HG02885 (cell line): ENCODE data around the gene AGPAT3.

ENCODE experiments used
- ATAC-seq: cut with Tn5 transposase; IDR thresholded peaks from one replicate; pipeline ENCODE4 v1.9.1; 2021; ENCODE audit warnings: mild to moderate bottlenecking; ENCODE audit not compliant: unreplicated experiment, poor library complexity

AGPAT3 gene

DNA sequence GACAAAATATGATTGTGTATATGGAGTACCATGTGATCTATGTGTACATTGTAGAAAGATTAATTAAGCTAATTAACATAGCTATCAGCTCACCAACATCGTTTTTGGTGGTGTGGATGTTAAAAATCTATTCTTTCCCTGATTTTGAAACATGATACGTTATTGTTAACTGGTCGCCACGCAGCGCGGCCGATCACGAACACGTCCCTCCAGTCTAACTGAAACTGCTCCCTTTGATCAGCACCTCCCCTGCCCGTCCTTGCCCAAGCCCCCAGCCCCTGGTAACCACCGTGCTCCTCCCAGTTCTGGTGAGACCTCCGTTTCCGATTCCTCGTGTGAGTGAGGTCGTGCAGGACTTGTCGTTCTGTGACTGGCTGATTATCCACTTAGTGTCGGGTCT, 67.0 kb downstream of the AGPAT3 start:
- ATAC-seq: no peak

DNA sequence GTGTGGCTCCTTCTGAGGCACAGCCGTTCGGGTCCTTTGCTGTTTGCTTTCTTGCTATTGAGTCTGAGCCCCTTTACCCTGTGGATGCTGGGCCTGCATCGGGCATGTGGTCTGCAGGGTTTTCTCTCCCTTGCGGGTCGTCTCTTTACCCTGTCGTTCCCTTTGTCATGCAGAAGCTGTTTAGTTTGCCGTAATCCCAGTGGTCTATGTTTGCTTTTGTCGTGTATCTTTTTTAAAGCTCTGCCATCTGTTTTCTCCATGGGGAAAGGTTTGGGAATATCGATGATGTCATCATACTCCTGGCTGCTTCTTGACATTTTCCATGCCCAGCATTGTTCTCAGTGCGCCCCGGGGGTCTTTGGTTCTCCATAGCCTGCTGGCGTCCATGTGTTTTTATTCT, 68.2 kb downstream of the AGPAT3 start:
- no peak for ATAC-seq

- no peak for ATAC-seq
Measured at GRCh38 chr21:43933680-43934079, 68.7 kb downstream of the AGPAT3 start.

- ATAC-seq: no peak
Measured at GRCh38 chr21:43934116-43934515, 69.1 kb downstream of the AGPAT3 start.

DNA sequence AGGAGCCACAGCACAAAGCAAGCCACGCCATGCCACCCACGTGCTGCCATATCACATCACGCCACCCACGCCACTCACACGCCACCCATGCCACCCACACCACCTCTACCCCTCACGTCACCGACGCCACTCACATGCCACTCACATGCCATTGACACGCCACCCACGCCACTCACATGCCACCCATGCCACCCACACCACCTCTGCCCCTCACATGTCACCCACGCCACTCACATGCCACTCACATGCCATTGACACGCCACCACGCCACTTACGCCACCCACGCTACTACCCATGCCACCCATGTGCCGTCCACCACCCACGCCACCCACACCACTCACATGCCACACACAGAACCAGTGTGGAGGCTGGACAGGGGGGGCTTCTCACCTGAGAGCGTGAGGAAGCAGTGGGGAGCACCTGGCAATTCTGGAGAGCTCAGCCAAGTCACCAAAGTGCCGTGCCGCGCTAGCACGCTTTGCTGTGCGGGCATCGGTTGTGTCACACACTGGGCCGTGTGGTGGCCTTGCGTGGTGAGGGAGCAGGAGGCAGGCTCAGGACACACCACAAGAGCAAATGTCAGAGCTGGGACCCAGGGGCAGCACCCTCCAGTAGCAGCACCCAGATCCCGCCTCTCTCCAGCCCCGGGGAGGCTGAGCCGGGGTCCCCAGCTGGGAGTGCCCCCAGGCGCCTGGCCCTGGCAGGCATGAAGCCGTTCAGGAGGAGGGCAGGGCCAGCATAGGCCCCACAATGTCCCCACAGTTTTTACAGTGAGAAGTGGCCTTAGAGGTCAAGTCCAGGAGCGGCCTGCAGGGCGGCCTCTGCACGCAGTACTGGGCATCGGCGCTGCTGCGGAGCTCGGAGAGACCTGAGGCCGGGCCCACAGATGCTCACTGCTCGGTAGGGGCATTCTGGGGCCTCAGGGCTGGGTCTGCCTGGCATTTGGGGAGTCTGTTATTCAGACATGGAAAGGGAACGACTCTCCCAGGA, 70.0 kb downstream of the AGPAT3 start:
- ATAC-seq: no peak

- no peak for ATAC-seq
Measured at GRCh38 chr21:43935711-43936110, 70.7 kb downstream of the AGPAT3 start.

DNA sequence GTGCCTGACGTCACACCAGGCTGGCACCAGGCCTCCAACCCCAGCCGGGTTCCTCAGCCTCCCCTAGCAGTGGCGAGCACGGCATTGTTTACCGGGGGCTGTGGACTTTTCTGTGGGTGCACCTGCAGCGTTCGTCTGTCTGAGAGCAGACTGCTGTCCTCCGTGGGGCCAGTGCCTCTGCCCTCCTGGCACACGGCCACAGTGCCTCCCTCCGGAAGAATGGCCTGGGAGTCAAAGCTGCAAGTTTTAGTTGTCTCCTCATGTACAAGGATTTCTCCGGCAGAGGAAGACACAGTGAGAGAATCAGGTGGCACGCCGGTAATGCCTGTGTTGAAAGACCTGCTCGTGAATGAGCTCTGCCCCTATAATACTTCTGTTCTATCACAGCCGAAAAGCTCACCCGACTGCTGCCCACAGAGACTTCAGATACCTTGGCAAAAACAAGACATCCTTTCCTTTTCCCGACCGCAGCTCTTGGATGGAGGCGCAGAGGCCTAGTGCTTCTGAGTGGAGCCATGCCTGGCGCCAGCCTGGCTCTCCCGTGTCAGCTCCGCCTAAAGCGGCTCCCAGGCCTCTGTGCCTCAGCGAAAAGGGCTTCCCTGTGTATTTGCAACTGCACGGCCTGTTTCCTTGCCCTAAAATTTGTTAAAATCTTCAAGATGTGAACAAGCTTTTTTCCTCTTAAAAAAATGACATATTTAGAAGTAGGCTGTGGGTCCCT, 71.4 kb downstream of the AGPAT3 start:
- ATAC-seq: no peak

DNA sequence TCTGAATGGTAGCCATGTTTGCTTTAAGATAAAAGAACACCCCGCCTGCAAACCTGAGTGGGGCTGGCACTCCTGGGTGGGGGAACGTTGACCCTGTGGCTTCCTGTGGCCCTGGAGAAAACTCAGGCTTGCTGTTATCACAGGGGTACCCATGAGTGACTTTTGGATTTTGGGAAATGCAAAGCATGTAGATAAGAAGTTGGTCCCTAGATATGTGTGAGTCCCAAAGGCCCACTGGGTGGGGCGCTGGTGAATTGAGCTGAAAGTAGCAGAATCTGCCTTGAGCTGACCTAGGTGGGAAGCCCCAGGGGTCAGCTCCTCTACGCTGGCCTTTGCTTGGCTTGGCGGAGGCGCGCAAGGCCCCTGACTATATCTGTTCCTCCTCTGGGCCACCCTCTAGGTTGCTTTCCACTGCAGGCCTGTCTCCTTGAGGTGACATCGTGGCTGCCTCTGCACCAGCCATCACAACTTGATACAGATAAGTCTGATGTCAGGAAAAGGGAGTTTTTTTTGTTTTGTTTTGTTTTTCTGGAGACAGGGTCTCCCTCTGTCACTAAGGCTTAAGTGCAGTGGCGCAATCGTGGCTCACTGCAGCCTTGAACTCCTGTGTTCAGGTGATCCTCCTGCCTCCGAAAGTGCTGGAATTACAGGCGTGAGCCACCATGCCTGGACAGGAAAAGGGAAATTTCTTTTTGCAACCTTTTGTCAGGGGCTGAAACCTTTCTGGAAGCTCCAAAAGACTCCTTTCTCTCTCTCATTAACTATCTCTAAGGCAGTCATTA, 72.2 kb downstream of the AGPAT3 start:
- no peak for ATAC-seq

GRCh38 chr21:43937891-43938309, 72.9 kb downstream of the AGPAT3 start:
- no peak for ATAC-seq

DNA sequence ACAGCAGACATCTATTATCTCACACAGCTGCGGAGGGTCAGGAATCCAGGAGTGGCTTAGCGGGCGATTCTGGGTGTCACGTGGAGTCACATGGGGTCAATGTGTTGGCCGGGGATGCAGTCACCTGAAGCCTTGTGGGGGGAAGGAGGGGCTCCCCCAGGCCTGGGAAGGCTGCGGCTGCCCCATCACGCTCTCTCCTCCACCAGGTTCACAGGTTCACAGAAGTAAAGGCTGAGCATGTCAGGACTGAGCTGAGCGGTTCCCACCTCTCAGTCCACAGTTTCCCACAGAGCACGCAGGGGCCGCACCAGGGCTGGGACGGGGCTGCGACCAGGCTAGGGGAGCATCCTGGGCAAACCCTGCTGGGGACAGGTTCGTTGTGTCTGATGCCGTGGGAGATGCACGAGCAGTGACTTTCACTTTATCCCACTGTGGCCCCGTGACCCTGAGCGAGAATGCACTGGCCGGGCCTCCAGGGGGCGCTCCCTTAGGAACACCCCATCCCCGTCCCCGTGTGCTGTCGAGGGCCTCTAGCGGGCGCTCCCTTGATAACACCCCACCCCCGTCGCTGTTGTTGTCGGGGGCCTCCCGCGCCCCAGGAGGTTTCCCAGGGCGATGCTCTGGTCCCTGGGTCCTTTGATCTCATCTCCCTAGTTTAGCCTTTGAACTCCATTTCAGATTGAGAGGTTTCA, 73.9 kb downstream of the AGPAT3 start:
- ATAC-seq: peak; percentile 85

- ATAC-seq: no peak
Measured at GRCh38 chr21:43939443-43940328, 74.7 kb downstream of the AGPAT3 start.

- no peak for ATAC-seq
Measured at GRCh38 chr21:43940329-43941050, 75.5 kb downstream of the AGPAT3 start.

DNA sequence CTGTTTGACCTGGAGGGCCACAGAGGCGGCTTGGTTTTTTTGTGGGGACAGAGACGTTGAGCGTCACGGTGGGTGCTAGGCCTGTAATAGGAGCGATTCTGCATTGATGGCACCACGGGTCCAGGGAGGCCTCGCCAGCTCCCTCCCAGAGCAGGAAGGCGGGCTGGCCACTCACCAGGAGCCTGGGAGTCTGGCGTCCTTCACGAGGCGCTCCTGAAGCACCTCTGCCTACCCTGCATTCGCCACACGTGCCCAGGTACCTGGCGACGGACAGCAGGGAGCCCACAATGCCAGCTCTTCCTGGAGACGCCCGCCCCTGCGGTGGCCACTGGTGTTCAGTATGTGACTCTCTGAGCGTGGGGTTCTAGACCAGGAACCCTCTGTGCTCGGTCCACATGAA, 77.2 kb downstream of the AGPAT3 start:
- ATAC-seq: no peak

DNA sequence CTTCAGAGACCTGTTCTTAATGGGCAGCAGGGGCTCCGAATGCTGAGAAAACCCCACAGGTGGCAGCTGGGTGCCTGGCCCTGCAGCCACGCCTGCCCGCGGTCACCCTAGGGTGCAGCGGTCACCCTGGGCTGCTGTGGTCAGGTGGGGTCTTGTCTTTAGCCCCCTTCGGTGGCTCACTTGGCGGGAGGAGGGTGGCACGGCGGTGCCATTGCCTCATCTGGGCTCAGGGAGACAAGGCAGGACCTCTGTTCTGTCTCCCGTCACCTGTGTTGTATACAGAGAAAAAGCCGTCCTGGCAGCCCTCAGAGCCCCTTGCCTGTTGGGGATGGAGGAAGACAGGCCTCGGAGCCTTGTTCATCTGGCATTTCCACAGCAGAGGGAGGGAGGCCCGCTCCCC, 77.6 kb downstream of the AGPAT3 start:
- no peak for ATAC-seq

GRCh38 chr21:43943512-43944077, 78.6 kb downstream of the AGPAT3 start:
- ATAC-seq: no peak

- ATAC-seq: no peak
Measured at GRCh38 chr21:43944078-43944633, 79.1 kb downstream of the AGPAT3 start.

DNA sequence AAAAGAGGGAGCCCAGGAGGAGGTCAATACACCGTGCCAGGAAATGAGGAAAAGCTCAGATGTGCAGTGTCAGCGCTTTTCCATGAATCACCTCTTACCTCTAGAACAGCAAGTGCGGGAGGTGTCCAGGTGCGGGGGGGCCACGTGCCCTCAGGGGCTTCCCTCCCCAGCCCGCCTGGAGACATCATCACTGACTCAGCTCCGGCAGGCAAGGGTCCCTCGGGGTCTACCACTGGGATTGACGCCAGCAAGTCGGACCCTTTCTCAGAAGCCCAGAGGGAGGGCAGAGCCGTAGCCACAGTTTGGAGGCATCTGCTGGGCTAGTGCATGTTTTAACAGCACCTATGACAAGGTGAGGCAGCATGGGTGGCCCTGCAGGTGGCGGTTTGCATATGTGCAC, 79.7 kb downstream of the AGPAT3 start:
- no peak for ATAC-seq
